T-helper 17 cell (primary cell): ENCODE data around the gene MTARC2. TPM values are rescaled to one million over a fixed set of nuclear protein-coding genes. Genes with fewer than 3 reads are reported as not detected.

ENCODE experiments used
- ATAC-seq: fragments of 150-1000 bp; cut with Tn5 transposase; 2 replicates; pipeline ENCODE4 v1.10.0; 2021; ENCODE audit warnings: mild to moderate bottlenecking, moderate library complexity
- DNase-seq, 3 donors: peaks; one replicate each; pipeline versions ENCODE4 v3.0.0 to v3.0.0-alpha.2; 2020 to 2021
- H3K9me3 ChIP-seq: one replicate; pipeline ENCODE4 v1.7.0; 2013; ENCODE audit warnings: low read length, mild to moderate bottlenecking; ENCODE audit not compliant: control insufficient read depth, poor library complexity, severe bottlenecking
- H3K27ac Mint-ChIP-seq: one replicate; pipeline ENCODE4 v1.8.0; 2022; ENCODE audit warnings: mild to moderate bottlenecking, moderate library complexity, mixed read lengths
- H3K27me3 Mint-ChIP-seq: one replicate; pipeline ENCODE4 v1.8.0; 2022; ENCODE audit warnings: mixed read lengths
- H3K36me3 Mint-ChIP-seq: one replicate; pipeline ENCODE4 v1.8.0; 2022; ENCODE audit warnings: low read depth, mixed read lengths
- H3K4me1 Mint-ChIP-seq: one replicate; pipeline ENCODE4 v1.8.0; 2022; ENCODE audit warnings: mild to moderate bottlenecking, mixed read lengths
- H3K4me3 Mint-ChIP-seq: one replicate; pipeline ENCODE4 v1.8.0; 2022; ENCODE audit warnings: mild to moderate bottlenecking, moderate library complexity, mixed read lengths
- total RNA-seq, 4 donors: library from RNA in 2 of 4; stranded (reverse) in 2 of 4; gene quantifications; one replicate each; pipeline ENCODE4 v1.2.3 and lab custom pipeline; 2022 to 2026

The MTARC2 gene
- total RNA-seq, 2 donors from 2014 or later: 0.72 TPM; not detected in 1

GRCh38 chr1:220786057-220786336 lies 37.9 kb downstream of the MTARC2 start:
- Mint-ChIP-seq H3K4me3 (peak overlapping the region; percentile 39), H3K27ac (no peak overlapping the region), H3K36me3 (no peaks in the 10 kb centered on the region), H3K27me3 (peaks cover 62% of the 10 kb centered on the region), H3K4me1 (peaks cover 2% of the 10 kb centered on the region)
- no peak for ATAC-seq
- DNase-seq: no peak
- peaks cover 2% of the 10 kb centered on the region for H3K9me3 ChIP-seq

- peak within 1 kb of the TSS; percentile 60 for H3K4me3 Mint-ChIP-seq
Measured at GRCh38 chr1:220786337-220787068, 38.4 kb downstream of the MTARC2 start, which contains the start of gene MTARC1. MTARC1 (plus strand) TSS chr1:220786913; CDS start chr1:220786945, 32 bp downstream.

GRCh38 chr1:220787069-220787619 lies 39.0 kb downstream of the MTARC2 start:
- DNase-seq (no peak), ATAC-seq (no peak)
- no peak overlapping the region for H3K27ac Mint-ChIP-seq
- peaks cover 61% of the 10 kb centered on the region for H3K27me3 Mint-ChIP-seq
- peaks cover 4% of the 10 kb centered on the region for H3K4me1 Mint-ChIP-seq
- peak overlapping the region; percentile 60 for H3K4me3 Mint-ChIP-seq
- H3K9me3 ChIP-seq: peaks cover 2% of the 10 kb centered on the region
- no peaks in the 10 kb centered on the region for H3K36me3 Mint-ChIP-seq

More at GRCh38 chr1:220786337-220787068, 38.4 kb downstream of the MTARC2 start, which contains the start of gene MTARC1:
- peaks cover 4% of the 10 kb centered on the region for H3K4me1 Mint-ChIP-seq
- peaks cover 64% of the 10 kb centered on the region for H3K27me3 Mint-ChIP-seq
- DNase-seq: no peak
- no peaks in the 10 kb centered on the region for H3K36me3 Mint-ChIP-seq
- ATAC-seq: peak; percentile 36
- peaks cover 2% of the 10 kb centered on the region for H3K9me3 ChIP-seq
- H3K27ac Mint-ChIP-seq: no peak within 1 kb of the TSS

GRCh38 chr1:220788900-220789299 lies 40.8 kb downstream of the MTARC2 start:
- H3K4me3 Mint-ChIP-seq: no peak overlapping the region
- peaks cover 51% of the 10 kb centered on the region for H3K27me3 Mint-ChIP-seq
- DNase-seq (no peak), ATAC-seq (no peak)
- peaks cover 4% of the 10 kb centered on the region for H3K4me1 Mint-ChIP-seq
- H3K9me3 ChIP-seq: peaks cover 2% of the 10 kb centered on the region
- no peaks in the 10 kb centered on the region for H3K36me3 Mint-ChIP-seq
- no peak overlapping the region for H3K27ac Mint-ChIP-seq

- H3K27ac Mint-ChIP-seq: no peak overlapping the region
- H3K9me3 ChIP-seq: peaks cover 2% of the 10 kb centered on the region
- H3K4me1 Mint-ChIP-seq: peaks cover 4% of the 10 kb centered on the region
- peaks cover 44% of the 10 kb centered on the region for H3K27me3 Mint-ChIP-seq
- no peak for DNase-seq
- H3K36me3 Mint-ChIP-seq: no peaks in the 10 kb centered on the region
- no peak for ATAC-seq
- H3K4me3 Mint-ChIP-seq: no peak overlapping the region
Measured at GRCh38 chr1:220789532-220790147, 41.5 kb downstream of the MTARC2 start.

- Mint-ChIP-seq H3K4me3 (no peak overlapping the region), H3K4me1 (peaks cover 2% of the 10 kb centered on the region), H3K27ac (no peak overlapping the region), H3K36me3 (no peaks in the 10 kb centered on the region), H3K27me3 (peaks cover 27% of the 10 kb centered on the region)
- ATAC-seq (no peak), DNase-seq (no peak)
- H3K9me3 ChIP-seq: peaks cover 2% of the 10 kb centered on the region
Measured at GRCh38 chr1:220791285-220791684, 43.2 kb downstream of the MTARC2 start.

GRCh38 chr1:220791956-220792355 lies 43.8 kb downstream of the MTARC2 start:
- DNase-seq (no peak), ATAC-seq (no peak)
- peaks cover 27% of the 10 kb centered on the region for H3K27me3 Mint-ChIP-seq
- H3K4me1 Mint-ChIP-seq: peaks cover 2% of the 10 kb centered on the region
- peaks cover 2% of the 10 kb centered on the region for H3K9me3 ChIP-seq
- no peak overlapping the region for H3K4me3 Mint-ChIP-seq
- H3K27ac Mint-ChIP-seq: no peak overlapping the region
- H3K36me3 Mint-ChIP-seq: no peaks in the 10 kb centered on the region

GRCh38 chr1:220796530-220796929 lies 48.4 kb downstream of the MTARC2 start:
- H3K4me3 Mint-ChIP-seq: no peak overlapping the region
- peaks cover 20% of the 10 kb centered on the region for H3K27me3 Mint-ChIP-seq
- no peak overlapping the region for H3K27ac Mint-ChIP-seq
- no peaks in the 10 kb centered on the region for H3K4me1 Mint-ChIP-seq
- DNase-seq (no peak), ATAC-seq (no peak)
- no peaks in the 10 kb centered on the region for H3K9me3 ChIP-seq
- H3K36me3 Mint-ChIP-seq: no peaks in the 10 kb centered on the region

- Mint-ChIP-seq H3K36me3 (peaks cover 2% of the 10 kb centered on the region), H3K4me1 (no peaks in the 10 kb centered on the region), H3K4me3 (no peak overlapping the region), H3K27me3 (peaks cover 24% of the 10 kb centered on the region), H3K27ac (no peak overlapping the region)
- DNase-seq: no peak
- ATAC-seq: no peak
- no peaks in the 10 kb centered on the region for H3K9me3 ChIP-seq
Measured at GRCh38 chr1:220797044-220797443, 48.9 kb downstream of the MTARC2 start.

GRCh38 chr1:220797553-220797952 lies 49.4 kb downstream of the MTARC2 start:
- peaks cover 2% of the 10 kb centered on the region for H3K36me3 Mint-ChIP-seq
- H3K4me1 Mint-ChIP-seq: no peaks in the 10 kb centered on the region
- H3K4me3 Mint-ChIP-seq: no peak overlapping the region
- H3K27me3 Mint-ChIP-seq: peaks cover 29% of the 10 kb centered on the region
- H3K9me3 ChIP-seq: no peaks in the 10 kb centered on the region
- ATAC-seq (no peak), DNase-seq (no peak)
- no peak overlapping the region for H3K27ac Mint-ChIP-seq

- H3K27me3 Mint-ChIP-seq: peaks cover 37% of the 10 kb centered on the region
- peaks cover 2% of the 10 kb centered on the region for H3K36me3 Mint-ChIP-seq
- H3K4me3 Mint-ChIP-seq: no peak overlapping the region
- no peaks in the 10 kb centered on the region for H3K9me3 ChIP-seq
- no peak overlapping the region for H3K27ac Mint-ChIP-seq
- DNase-seq: no peak
- H3K4me1 Mint-ChIP-seq: no peaks in the 10 kb centered on the region
- ATAC-seq: no peak
Measured at GRCh38 chr1:220798338-220798737, 50.2 kb downstream of the MTARC2 start.

GRCh38 chr1:220800262-220800661 lies 52.1 kb downstream of the MTARC2 start:
- H3K36me3 Mint-ChIP-seq: peaks cover 2% of the 10 kb centered on the region
- H3K4me3 Mint-ChIP-seq: no peak overlapping the region
- ATAC-seq (no peak), DNase-seq (no peak)
- H3K27ac Mint-ChIP-seq: no peak overlapping the region
- no peaks in the 10 kb centered on the region for H3K9me3 ChIP-seq
- H3K27me3 Mint-ChIP-seq: peaks cover 38% of the 10 kb centered on the region
- H3K4me1 Mint-ChIP-seq: no peaks in the 10 kb centered on the region

- H3K27ac Mint-ChIP-seq: no peak overlapping the region
- DNase-seq: no peak
- H3K36me3 Mint-ChIP-seq: peaks cover 2% of the 10 kb centered on the region
- H3K4me3 Mint-ChIP-seq: no peak overlapping the region
- H3K9me3 ChIP-seq: no peaks in the 10 kb centered on the region
- H3K4me1 Mint-ChIP-seq: no peaks in the 10 kb centered on the region
- peak; percentile 39 for ATAC-seq
- peaks cover 52% of the 10 kb centered on the region for H3K27me3 Mint-ChIP-seq
Measured at GRCh38 chr1:220803401-220804201, 55.5 kb downstream of the MTARC2 start.
